ENCODE measurements around the gene TTC34.

The TTC34 gene

DNA sequence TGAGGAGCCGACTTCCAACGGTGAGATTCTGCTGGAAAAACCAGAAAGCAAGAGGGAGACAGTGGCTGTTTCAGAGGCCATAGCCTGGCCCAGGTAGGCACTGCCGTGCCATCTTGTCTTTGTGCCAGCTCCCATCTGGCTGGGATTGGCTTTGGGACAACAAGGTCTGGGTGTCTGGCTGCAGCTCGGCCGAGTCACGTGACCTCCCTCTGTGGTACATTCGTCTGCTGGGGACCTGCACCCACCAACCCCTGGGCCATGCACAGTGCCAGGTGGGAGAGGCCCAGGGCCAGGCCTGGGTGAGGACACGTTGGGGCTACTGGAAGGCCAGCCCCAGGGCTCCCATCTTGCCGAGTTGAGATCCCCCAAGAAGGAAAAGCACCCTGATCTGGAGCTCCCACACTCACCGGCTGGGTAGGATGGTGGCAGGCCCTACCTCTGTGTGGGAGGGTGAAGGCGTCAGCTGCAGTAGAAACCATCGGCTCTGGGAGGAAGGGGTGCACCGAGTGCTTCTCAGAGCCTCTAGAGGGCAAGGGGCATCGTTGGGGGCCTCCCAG is 25.3 kb upstream of the TTC34 start:
- TF ChIP-seq, protein P1, sequence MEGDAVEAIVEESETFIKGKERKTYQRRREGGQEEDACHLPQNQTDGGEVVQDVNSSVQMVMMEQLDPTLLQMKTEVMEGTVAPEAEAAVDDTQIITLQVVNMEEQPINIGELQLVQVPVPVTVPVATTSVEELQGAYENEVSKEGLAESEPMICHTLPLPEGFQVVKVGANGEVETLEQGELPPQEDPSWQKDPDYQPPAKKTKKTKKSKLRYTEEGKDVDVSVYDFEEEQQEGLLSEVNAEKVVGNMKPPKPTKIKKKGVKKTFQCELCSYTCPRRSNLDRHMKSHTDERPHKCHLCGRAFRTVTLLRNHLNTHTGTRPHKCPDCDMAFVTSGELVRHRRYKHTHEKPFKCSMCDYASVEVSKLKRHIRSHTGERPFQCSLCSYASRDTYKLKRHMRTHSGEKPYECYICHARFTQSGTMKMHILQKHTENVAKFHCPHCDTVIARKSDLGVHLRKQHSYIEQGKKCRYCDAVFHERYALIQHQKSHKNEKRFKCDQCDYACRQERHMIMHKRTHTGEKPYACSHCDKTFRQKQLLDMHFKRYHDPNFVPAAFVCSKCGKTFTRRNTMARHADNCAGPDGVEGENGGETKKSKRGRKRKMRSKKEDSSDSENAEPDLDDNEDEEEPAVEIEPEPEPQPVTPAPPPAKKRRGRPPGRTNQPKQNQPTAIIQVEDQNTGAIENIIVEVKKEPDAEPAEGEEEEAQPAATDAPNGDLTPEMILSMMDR (conservative IDR thresholded peaks at IDR 0.05; ENCODE audit: low read depth, low read length), result no peak
- H3K4me3 ChIP-seq (ENCODE audit: low read length), result no peak overlapping the region
- DNase-seq (ENCODE audit: low read depth), result no peak

DNA sequence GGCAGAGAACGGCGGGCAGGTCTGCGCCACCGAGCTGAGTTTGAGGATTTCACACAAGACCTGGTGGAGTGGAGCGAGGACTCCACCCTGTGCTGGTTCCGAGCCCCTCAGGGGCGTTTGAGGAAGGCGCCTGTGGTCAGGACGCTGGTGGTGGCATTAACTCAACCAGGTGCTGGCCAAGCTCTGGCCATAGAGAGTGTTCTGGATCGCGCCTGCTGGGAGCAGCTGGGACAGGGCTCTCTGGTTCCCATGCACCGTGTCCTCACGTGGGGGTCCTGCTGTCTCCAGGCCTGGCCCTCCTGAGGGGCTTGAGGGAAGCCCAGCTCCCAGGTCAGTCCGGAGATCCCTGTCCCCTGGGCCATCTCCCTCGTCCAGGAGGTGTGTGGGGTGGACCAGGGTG is 24.8 kb upstream of the TTC34 start:
- TF ChIP-seq, protein P1 (conservative IDR thresholded peaks at IDR 0.05; ENCODE audit: low read depth, low read length), result no peak
- no peak overlapping the region for H3K4me3 ChIP-seq (ENCODE audit: low read length)
- no peak for DNase-seq (ENCODE audit: low read depth)

DNA sequence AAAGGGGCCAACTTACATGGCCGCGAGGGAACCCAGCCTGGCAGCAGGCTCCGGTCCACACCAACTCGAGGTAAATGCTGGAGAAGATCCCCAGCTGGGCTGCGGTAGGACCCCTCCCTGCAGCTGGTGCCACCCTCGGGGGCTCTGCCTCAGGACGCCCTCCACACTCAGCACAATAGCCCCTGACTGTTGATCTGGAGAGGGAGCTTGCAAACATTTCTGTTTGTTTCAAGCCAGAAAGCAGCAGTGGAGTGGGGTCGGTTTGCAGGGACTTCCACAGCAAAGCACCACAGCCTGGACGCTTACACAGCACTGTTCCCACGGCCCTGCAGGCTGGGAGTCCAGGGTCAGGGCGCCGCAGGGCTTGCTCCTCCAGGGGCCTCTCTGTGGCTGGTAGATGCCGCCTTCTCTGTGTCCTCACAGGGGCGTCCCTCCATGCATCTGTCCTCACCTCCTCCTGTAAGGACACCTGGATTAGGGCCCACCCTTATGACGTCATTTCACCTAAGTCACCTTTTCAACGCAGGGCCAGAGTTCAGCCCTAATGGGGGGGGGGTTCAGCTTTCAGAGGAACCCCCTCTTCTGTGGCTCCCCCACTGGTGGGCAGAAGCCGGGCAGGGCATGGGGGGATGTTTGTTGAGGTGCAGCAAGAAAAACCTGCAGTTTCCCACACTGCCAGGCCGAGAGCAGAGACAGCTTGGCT is 24.1 kb upstream of the TTC34 start:
- no peak for DNase-seq (ENCODE audit: low read depth)
- TF ChIP-seq, protein P1 (conservative IDR thresholded peaks at IDR 0.05; ENCODE audit: low read depth, low read length), result no peak

DNA sequence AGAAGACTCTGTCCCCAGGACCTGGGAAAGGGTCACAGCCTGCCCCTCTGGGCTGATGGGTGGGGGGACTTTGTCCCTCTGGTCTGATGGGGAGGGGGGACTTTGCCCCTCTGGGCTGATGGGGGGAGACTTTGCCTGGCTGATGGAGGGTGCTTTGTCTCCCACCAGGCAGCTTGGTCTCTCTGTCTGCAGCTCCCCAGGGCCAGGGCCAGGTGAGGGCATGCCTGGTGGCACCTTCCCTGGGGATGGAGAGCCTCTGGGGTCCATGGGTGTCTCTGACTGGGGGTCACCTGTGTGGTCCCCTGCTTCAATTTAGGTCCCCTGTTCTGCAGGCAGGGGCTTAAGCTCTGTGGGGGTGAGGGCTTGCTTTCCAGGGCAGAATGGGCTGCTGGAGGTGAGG is 23.5 kb upstream of the TTC34 start:
- DNase-seq (ENCODE audit: low read depth), result no peak
- H3K4me3 ChIP-seq (ENCODE audit: low read length), result no peak overlapping the region
- TF ChIP-seq, protein P1 (conservative IDR thresholded peaks at IDR 0.05; ENCODE audit: low read depth, low read length), result no peak

More for the DNA sequence above, 24.1 kb upstream of the TTC34 start:
- no peak overlapping the region for H3K4me3 ChIP-seq (ENCODE audit: low read length)

DNA sequence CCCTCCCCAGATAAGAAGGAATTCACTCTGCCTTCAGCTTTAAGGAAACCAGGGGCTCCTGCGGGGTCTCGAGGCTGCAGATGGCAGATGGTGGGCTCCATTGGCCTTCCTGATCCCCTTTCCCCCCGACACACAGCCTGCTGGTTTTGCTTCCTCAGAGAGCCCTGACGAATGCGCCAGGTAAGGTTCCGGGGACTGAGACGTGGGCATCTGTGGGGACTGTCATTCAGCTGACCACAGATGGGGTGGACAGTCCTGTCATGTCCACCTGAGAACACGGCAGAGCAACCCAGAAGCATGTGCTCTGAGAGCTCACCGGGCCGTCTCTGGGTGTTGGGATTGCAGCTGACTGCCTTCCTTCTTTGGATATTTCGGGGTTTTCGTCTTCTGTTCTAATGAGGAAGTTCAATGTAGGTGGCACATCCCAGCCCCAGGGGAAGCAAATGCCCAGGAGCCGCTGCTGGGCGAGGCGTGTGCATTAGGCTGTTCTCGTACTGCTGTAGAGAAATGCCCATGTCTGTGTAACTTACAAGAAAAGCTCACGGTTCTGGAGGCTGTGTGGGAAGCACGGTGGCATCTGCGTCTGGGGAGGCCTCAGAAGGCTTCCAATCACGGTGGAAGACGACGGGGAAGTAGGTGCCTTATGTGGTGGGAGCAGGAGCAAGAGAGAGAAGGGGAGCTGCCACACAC is 22.6 kb upstream of the TTC34 start:
- H3K4me3 ChIP-seq (ENCODE audit: low read length), result no peak overlapping the region
- no peak for DNase-seq (ENCODE audit: low read depth)
- TF ChIP-seq, protein P1 (conservative IDR thresholded peaks at IDR 0.05; ENCODE audit: low read depth, low read length), result no peak

DNA sequence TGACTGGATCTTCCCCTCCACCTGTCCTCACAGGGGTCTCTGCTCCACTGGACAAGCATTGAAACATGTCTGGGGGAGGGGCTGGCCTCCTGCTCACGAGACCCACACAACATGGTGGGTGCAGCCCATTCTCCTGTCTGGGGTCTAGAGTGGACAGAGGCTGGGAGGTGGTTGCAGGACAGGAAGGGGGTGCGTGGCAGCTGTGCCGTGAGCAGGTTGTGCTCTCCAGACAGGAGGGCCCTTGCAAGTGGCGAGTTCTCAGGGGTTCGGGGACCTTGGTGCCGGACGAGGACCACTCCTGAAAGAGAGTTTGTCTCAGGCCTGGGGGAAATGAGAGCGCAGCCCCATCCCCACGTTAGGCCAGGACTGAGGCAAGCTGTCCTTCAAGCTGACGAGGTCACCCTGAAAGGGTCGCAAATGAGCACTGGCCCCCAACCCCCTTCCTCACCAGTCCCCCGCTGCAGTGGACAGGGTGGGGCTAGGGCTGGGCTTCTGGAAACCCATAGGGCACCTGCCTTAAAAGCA is 21.2 kb upstream of the TTC34 start:
- no peak for DNase-seq (ENCODE audit: low read depth)
- TF ChIP-seq, protein P1 (conservative IDR thresholded peaks at IDR 0.05; ENCODE audit: low read depth, low read length), result no peak
- no peak overlapping the region for H3K4me3 ChIP-seq (ENCODE audit: low read length)

Data from retinal pigment epithelial cell (primary cell).